Measurements from ENCODE around the gene PRKN.

The PRKN gene

GRCh38 chr6:162443101-162443500 lies 284.5 kb downstream of the PRKN start:
- no peak for DNase-seq (ENCODE audit: low read depth)
- H3K4me3 ChIP-seq (replicated peaks; ENCODE audit: low read depth, low read length) = no peak overlapping the region
- no peak for TF ChIP-seq CTCF (IDR thresholded peaks at IDR 0.05; ENCODE audit: low read length, missing control alignments)

- no peak for DNase-seq (ENCODE audit: low read depth)
- no peak for TF ChIP-seq CTCF (IDR thresholded peaks at IDR 0.05; ENCODE audit: low read length, missing control alignments)
- H3K4me3 ChIP-seq (replicated peaks; ENCODE audit: low read depth, low read length) = no peak overlapping the region
These were observed 284.9 kb downstream of the PRKN start for GRCh38 chr6:162442687-162443086.

- H3K4me3 ChIP-seq (replicated peaks; ENCODE audit: low read depth, low read length) = no peak overlapping the region
- TF ChIP-seq CTCF (IDR thresholded peaks at IDR 0.05; ENCODE audit: low read length, missing control alignments) = no peak
- DNase-seq (ENCODE audit: low read depth) = no peak
These were observed 285.6 kb downstream of the PRKN start for GRCh38 chr6:162441991-162442390.

GRCh38 chr6:162438980-162439379 lies 288.6 kb downstream of the PRKN start:
- DNase-seq (ENCODE audit: low read depth) = no peak
- no peak overlapping the region for H3K4me3 ChIP-seq (replicated peaks; ENCODE audit: low read depth, low read length)
- TF ChIP-seq CTCF (IDR thresholded peaks at IDR 0.05; ENCODE audit: low read length, missing control alignments) = no peak

GRCh38 chr6:162435071-162435470 lies 292.5 kb downstream of the PRKN start:
- DNase-seq (ENCODE audit: low read depth) = no peak
- TF ChIP-seq CTCF (IDR thresholded peaks at IDR 0.05; ENCODE audit: low read length, missing control alignments) = no peak
- H3K4me3 ChIP-seq (replicated peaks; ENCODE audit: low read depth, low read length) = no peak overlapping the region

- no peak for DNase-seq (ENCODE audit: low read depth)
- no peak for TF ChIP-seq CTCF (IDR thresholded peaks at IDR 0.05; ENCODE audit: low read length, missing control alignments)
- no peak overlapping the region for H3K4me3 ChIP-seq (replicated peaks; ENCODE audit: low read depth, low read length)
These were observed 306.6 kb downstream of the PRKN start for GRCh38 chr6:162421004-162421403.

GRCh38 chr6:162416831-162417537 lies 310.6 kb downstream of the PRKN start:
- H3K4me3 ChIP-seq (replicated peaks; ENCODE audit: low read depth, low read length) = no peak overlapping the region
- TF ChIP-seq CTCF (IDR thresholded peaks at IDR 0.05; ENCODE audit: low read length, missing control alignments) = no peak
- no peak for DNase-seq (ENCODE audit: low read depth)
